ENCODE results near the gene MINDY1. TPM values are rescaled to one million over a fixed set of nuclear protein-coding genes. Genes with fewer than 3 reads are reported as not detected.

MINDY1 gene, protein sequence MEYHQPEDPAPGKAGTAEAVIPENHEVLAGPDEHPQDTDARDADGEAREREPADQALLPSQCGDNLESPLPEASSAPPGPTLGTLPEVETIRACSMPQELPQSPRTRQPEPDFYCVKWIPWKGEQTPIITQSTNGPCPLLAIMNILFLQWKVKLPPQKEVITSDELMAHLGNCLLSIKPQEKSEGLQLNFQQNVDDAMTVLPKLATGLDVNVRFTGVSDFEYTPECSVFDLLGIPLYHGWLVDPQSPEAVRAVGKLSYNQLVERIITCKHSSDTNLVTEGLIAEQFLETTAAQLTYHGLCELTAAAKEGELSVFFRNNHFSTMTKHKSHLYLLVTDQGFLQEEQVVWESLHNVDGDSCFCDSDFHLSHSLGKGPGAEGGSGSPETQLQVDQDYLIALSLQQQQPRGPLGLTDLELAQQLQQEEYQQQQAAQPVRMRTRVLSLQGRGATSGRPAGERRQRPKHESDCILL
- total RNA-seq = 10 to 100 TPM; 10.4 TPM

DNA sequence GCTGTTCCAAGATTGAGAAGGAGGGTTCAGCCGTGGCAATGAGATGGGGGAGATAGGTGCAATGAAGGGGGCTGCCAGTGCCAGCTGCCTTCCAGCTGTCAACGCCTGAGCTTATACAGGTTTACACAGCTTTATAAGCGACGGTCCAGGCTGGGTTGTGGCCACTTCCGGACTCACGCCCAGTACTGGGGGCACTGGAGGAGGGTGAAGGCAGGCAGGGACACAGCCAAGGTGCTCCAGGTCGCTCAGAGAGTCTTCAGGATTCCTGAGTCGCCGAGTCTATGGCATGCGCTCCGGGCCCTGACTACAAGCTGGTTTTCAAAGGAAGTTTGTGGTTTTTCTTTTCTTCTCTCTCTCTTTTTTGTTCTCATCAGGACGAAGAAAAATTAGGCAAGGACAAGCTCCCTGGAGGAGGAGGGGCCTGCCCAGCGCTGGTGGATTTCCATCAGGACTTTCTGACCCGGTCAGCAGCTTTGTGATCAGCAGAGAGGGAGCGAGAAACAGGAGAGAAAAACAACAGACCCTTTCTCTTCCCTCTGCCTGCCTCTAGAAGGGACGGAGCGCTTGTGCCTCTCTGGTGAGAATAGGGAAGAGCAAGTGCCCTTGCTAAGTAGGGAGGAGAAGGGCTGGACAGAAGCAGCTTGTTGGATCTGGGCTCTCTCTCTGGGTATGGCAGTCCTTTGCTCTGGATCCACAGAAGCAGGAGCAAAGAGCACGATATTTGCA is at the start of gene MINDY1:
Gene MINDY1, minus strand, starts transcription at position 576 of the 726 bp plus-strand sequence. CDS start 4,285 bp downstream, outside the sequence.
- CTCF ChIA-PET = interaction anchor here (0.8 to 5.4 kb wide), 19 partner anchors 11 to 446 kb away, joined by 3 to 78 read pairs (median 5); partner anchors contain the start of genes GABPB2 and TNFAIP8L2
- ATAC-seq (peak; percentile 35), DNase-seq (peak; percentile 47)
- TF ChIP-seq, protein P1, sequence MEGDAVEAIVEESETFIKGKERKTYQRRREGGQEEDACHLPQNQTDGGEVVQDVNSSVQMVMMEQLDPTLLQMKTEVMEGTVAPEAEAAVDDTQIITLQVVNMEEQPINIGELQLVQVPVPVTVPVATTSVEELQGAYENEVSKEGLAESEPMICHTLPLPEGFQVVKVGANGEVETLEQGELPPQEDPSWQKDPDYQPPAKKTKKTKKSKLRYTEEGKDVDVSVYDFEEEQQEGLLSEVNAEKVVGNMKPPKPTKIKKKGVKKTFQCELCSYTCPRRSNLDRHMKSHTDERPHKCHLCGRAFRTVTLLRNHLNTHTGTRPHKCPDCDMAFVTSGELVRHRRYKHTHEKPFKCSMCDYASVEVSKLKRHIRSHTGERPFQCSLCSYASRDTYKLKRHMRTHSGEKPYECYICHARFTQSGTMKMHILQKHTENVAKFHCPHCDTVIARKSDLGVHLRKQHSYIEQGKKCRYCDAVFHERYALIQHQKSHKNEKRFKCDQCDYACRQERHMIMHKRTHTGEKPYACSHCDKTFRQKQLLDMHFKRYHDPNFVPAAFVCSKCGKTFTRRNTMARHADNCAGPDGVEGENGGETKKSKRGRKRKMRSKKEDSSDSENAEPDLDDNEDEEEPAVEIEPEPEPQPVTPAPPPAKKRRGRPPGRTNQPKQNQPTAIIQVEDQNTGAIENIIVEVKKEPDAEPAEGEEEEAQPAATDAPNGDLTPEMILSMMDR (IDR thresholded peaks at IDR 0.05) = no peak
- no peaks in the 10 kb centered on the region for H3K27me3 Mint-ChIP-seq
- POLR2A ChIA-PET = interaction anchor here (0.6 to 2.0 kb wide), 16 partner anchors 9 to 740 kb away, joined by 3 to 12 read pairs (median 3); partner anchors contain the start of gene ANXA9
- peak within 1 kb of the TSS; percentile 98 for H3K27ac Mint-ChIP-seq
- H3K36me3 Mint-ChIP-seq (ENCODE audit: low read depth) = peaks cover 3% of the 10 kb centered on the region
- peaks cover 80% of the 10 kb centered on the region for H3K4me1 Mint-ChIP-seq (ENCODE audit: low read depth)
- intact Hi-C loops (cut with micrococcal nuclease) = loop anchor here (5.0 kb wide), 1 partner anchor 151 kb away; the partner anchor contains the start of gene TNFAIP8L2
- H3K9me3 Mint-ChIP-seq = no peaks in the 10 kb centered on the region
- H3K4me3 Mint-ChIP-seq = peak within 1 kb of the TSS; percentile 98

DNA sequence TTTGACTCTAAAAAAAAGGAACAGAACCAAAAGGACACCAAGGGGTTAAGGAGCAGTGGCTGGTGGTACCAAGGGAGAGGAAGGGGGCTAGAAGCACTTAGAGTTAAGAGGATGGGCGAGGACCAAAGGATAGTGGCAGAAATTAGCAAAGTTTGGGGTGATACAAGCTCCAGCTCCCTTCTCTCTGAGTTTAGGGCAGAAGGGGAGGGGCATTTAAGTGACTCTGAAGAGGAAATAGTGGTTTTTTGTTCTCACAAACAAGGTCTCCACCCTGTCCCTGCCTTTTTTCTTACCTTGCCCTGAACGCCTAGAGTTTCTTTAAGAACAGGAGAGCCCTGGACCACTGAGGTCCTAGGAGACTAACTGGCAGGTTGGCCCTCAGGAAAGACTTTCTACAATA is 49.4 kb upstream of the MINDY1 start:
- Mint-ChIP-seq H3K27ac (peak overlapping the region; percentile 95), H3K36me3 (ENCODE audit: low read depth) (peaks cover 73% of the 10 kb centered on the region), H3K27me3 (no peaks in the 10 kb centered on the region), H3K4me3 (peak overlapping the region; percentile 96), H3K4me1 (ENCODE audit: low read depth) (peaks cover 56% of the 10 kb centered on the region), H3K9me3 (no peaks in the 10 kb centered on the region)
- TF ChIP-seq, protein P1 (IDR thresholded peaks at IDR 0.05) = no peak
- intact Hi-C loops (cut with micrococcal nuclease) = loop anchor here (5.0 kb wide), 1 partner anchor 34 kb away; no protein-coding TSS in a partner anchor
- POLR2A ChIA-PET = interaction anchor here (1.8 to 5.5 kb wide), 2 partner anchors 15 to 41 kb away, joined by 4 to 40 read pairs; partner anchors contain the start of gene GABPB2
- DNase-seq = no peak
- peak; percentile 10 for ATAC-seq
- CTCF ChIA-PET = interaction anchor here (0.9 to 6.5 kb wide), 3 partner anchors 15 to 76 kb away, joined by 3 to 40 read pairs (median 4); partner anchors contain the start of gene GABPB2

DNA sequence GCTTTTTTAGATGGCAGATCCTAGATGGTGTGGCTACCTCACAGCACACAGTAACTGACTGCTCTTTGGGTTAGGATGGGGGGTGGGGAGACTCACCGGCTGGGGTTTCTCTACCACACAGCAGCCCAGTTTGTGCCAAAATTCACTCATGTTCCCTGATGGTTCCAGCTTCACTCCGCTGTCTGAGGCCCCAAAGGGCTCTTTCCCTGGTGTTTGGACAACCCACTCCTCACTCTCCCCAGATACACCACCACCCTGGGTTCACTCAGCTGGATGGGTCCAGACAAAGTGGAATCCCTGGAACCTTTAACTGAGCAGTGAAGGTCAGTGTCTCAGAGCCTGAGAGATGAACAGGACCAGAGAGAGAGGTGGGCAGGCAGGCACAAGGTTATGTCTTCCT is 48.9 kb upstream of the MINDY1 start:
- ChIA-PET POLR2A (interaction anchor here (0.9 to 5.5 kb wide), 3 partner anchors 9 to 76 kb away, joined by 3 to 40 read pairs (median 3); partner anchors contain the start of gene GABPB2), CTCF (interaction anchor here (0.9 to 6.5 kb wide), 3 partner anchors 16 to 75 kb away, joined by 3 to 40 read pairs (median 4); partner anchors contain the start of gene GABPB2)
- peaks cover 52% of the 10 kb centered on the region for H3K4me1 Mint-ChIP-seq (ENCODE audit: low read depth)
- H3K27me3 Mint-ChIP-seq = no peaks in the 10 kb centered on the region
- DNase-seq (no peak), ATAC-seq (no peak)
- peaks cover 76% of the 10 kb centered on the region for H3K36me3 Mint-ChIP-seq (ENCODE audit: low read depth)
- intact Hi-C loops (cut with micrococcal nuclease) = loop anchor here (5.0 kb wide), 1 partner anchor 33 kb away; no protein-coding TSS in a partner anchor
- H3K9me3 Mint-ChIP-seq = no peaks in the 10 kb centered on the region
- H3K27ac Mint-ChIP-seq = peak overlapping the region; percentile 95
- peak overlapping the region; percentile 96 for H3K4me3 Mint-ChIP-seq
- TF ChIP-seq, protein P1 (IDR thresholded peaks at IDR 0.05) = no peak

DNA sequence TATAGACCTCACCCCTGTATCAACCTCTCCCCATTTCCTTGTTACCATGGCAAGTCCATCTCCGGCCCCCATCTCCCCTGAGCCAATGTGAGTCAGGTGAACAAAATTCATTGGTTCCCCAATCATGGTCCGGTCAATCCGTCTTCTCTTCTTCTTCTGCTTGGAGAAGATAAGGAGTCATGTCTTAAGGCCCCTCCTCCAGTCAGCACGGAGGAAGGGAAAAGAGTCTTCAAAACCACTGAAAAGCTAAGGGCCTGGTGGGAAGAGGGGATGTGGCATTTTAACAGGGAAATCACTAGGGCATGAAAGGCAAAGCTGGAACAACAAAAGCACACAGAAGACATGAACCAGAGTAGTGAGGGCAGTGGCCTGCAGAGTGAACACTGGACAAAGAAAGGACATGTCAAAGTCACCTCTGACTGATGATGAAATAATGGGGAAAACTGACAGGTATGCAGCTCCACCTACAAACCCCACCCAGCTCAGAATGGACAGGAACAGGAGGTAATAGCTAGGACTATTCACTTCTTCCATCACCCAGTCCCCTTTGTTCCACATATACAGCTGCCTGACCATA is 48.4 kb upstream of the MINDY1 start:
- peak overlapping the region; percentile 95 for H3K27ac Mint-ChIP-seq
- no peak overlapping the region for H3K4me3 Mint-ChIP-seq
- intact Hi-C loops (cut with micrococcal nuclease) = loop anchor here (5.0 kb wide), 1 partner anchor 33 kb away; no protein-coding TSS in a partner anchor
- ChIA-PET CTCF (interaction anchor here (1.0 to 6.5 kb wide), 4 partner anchors 16 to 75 kb away, joined by 4 to 40 read pairs (median 6); partner anchors contain the start of gene GABPB2), POLR2A (interaction anchor here (0.9 to 1.3 kb wide), 2 partner anchors 8 to 76 kb away, joined by 3 read pairs; no protein-coding TSS in a partner anchor)
- no peaks in the 10 kb centered on the region for H3K9me3 Mint-ChIP-seq
- H3K27me3 Mint-ChIP-seq = no peaks in the 10 kb centered on the region
- TF ChIP-seq, protein P1 (IDR thresholded peaks at IDR 0.05) = no peak
- DNase-seq = no peak
- ATAC-seq = no peak
- H3K4me1 Mint-ChIP-seq (ENCODE audit: low read depth) = peaks cover 53% of the 10 kb centered on the region
- peaks cover 76% of the 10 kb centered on the region for H3K36me3 Mint-ChIP-seq (ENCODE audit: low read depth)

All from activated CD8-positive, alpha-beta T cell treated with anti-CD3 and anti-CD28 coated beads for 36 hours (primary cell).